IMR-90 (cell line): ENCODE measurements around the gene D2HGDH. TPM values are rescaled to one million over a fixed set of nuclear protein-coding genes. Genes with fewer than 3 reads are reported as not detected.

ENCODE experiments used
- ATAC-seq: fragments of 200-7000 bp; cut with Tn5 transposase; 2 replicates; pipeline ENCODE4 v1.9.1; 2020; ENCODE audit warnings: low read depth, mild to moderate bottlenecking, moderate library complexity
- BruUV-seq: library from RNA; stranded (reverse); fragments of 400-500 nt; replicated peaks from 2 replicates; lab custom pipeline; 2021; lab: Mats Ljungman, UMichigan
- CTCF ChIA-PET: fragments of 300-600 bp; formaldehyde crosslinking; extraction: SDS; loops from one replicate; lab custom pipeline; 2021; ENCODE audit warnings: antibody characterized with exemption; lab: Yijun Ruan, JAX
- POLR2A ChIA-PET: fragments of 300-600 bp; sonication (Branson Sonifier 250); formaldehyde crosslinking; loops from one replicate; lab custom pipeline; 2022; ENCODE audit warnings: antibody characterized with exemption; ENCODE audit not compliant: unreplicated experiment; lab: Charles Lee
- DNase-seq: peaks from one replicate; pipeline ENCODE4 v3.0.0; 2013
- H2AFZ ChIP-seq: replicated peaks from 2 replicates; pipeline ENCODE3; 2013; ENCODE audit warnings: low read length, mild to moderate bottlenecking; ENCODE audit not compliant: poor library complexity
- H2AK5ac ChIP-seq: 2 replicates; pipeline ENCODE4 v1.6.1; 2013; ENCODE audit warnings: low read depth, low read length, inconsistent platforms
- H2AK9ac ChIP-seq: replicated peaks from 2 replicates; pipeline ENCODE3; 2013; ENCODE audit warnings: mild to moderate bottlenecking, low read depth, low read length, moderate library complexity; ENCODE audit not compliant: poor library complexity
- H2BK120ac ChIP-seq: 2 replicates; pipeline ENCODE4 v1.6.1; 2013; ENCODE audit warnings: low read depth, low read length, inconsistent platforms
- H2BK15ac ChIP-seq: 3 replicates; pipeline ENCODE4 v1.6.1; 2013; ENCODE audit warnings: low read depth, low read length, inconsistent platforms
- H2BK20ac ChIP-seq: 2 replicates; pipeline ENCODE4 v1.6.1; 2013; ENCODE audit warnings: low read depth, mild to moderate bottlenecking, inconsistent platforms, low read length, moderate library complexity
- H2BK5ac ChIP-seq: 2 replicates; pipeline ENCODE4 v1.6.1; 2013; ENCODE audit warnings: mild to moderate bottlenecking, low read depth, low read length, inconsistent platforms; ENCODE audit not compliant: poor library complexity, severe bottlenecking
- H3K14ac ChIP-seq: replicated peaks from 2 replicates; pipeline ENCODE4 v1.6.1; 2013; ENCODE audit warnings: low read depth, low read length, inconsistent platforms
- H3K18ac ChIP-seq: 2 replicates; pipeline ENCODE4 v1.6.1; 2013; ENCODE audit warnings: low read depth, low read length, control low read depth
- H3K23ac ChIP-seq: 2 replicates; pipeline ENCODE4 v1.6.1; 2013; ENCODE audit warnings: low read depth, low read length, inconsistent platforms
- H3K27ac ChIP-seq: 2 replicates; pipeline ENCODE4 v1.5.1; 2013; ENCODE audit warnings: mild to moderate bottlenecking, control low read depth, low read length; ENCODE audit not compliant: insufficient read depth
- H3K27me3 ChIP-seq: 2 replicates; pipeline ENCODE4 v1.6.1; 2013; ENCODE audit warnings: low read length; ENCODE audit not compliant: control insufficient read depth, insufficient read depth
- H3K36me3 ChIP-seq: 2 replicates; pipeline ENCODE4 v1.6.1; 2013; ENCODE audit warnings: low read length, mixed read lengths; ENCODE audit not compliant: control insufficient read depth, insufficient read depth
- H3K4ac ChIP-seq: 2 replicates; pipeline ENCODE4 v1.6.1; 2013; ENCODE audit warnings: low read depth, low read length, inconsistent platforms
- H3K4me1 ChIP-seq: 2 replicates; pipeline ENCODE4 v1.6.1; 2013; ENCODE audit warnings: low read length, mixed read lengths; ENCODE audit not compliant: control insufficient read depth, insufficient read depth
- H3K4me2 ChIP-seq: 2 replicates; pipeline ENCODE4 v1.6.1; 2013; ENCODE audit warnings: low read depth, mild to moderate bottlenecking, control low read depth, low read length, moderate library complexity
- H3K4me3 ChIP-seq: 2 replicates; pipeline ENCODE4 v1.5.1; 2013; ENCODE audit warnings: low read depth, mild to moderate bottlenecking, control low read depth, low read length, moderate library complexity; ENCODE audit not compliant: insufficient read depth
- H3K56ac ChIP-seq: 2 replicates; pipeline ENCODE4 v1.6.1; 2013; ENCODE audit warnings: low read length, inconsistent platforms; ENCODE audit not compliant: insufficient read depth; ENCODE audit errors: extremely low read depth
- H3K79me1 ChIP-seq, 2 experiments: 2 replicates each; pipeline ENCODE4 v1.6.1; 2013; ENCODE audit warnings: low read length in 2 of 2, inconsistent platforms in 1 of 2, low read depth in 1 of 2
- H3K9ac ChIP-seq: 2 replicates; pipeline ENCODE4 v1.6.1; 2013; ENCODE audit warnings: low read depth, low read length, control low read depth
- H3K9me1 ChIP-seq: 2 replicates; pipeline ENCODE4 v1.6.1; 2013; ENCODE audit warnings: low read length, inconsistent platforms; ENCODE audit not compliant: insufficient read depth
- H3K9me3 ChIP-seq: 2 replicates; pipeline ENCODE4 v1.6.1; 2013; ENCODE audit warnings: low read length; ENCODE audit not compliant: control insufficient read depth, insufficient read depth
- H4K20me1 ChIP-seq: 2 replicates; pipeline ENCODE4 v1.6.1; 2013; ENCODE audit warnings: low read length, inconsistent platforms; ENCODE audit not compliant: insufficient read depth
- H4K5ac ChIP-seq: 2 replicates; pipeline ENCODE4 v1.6.1; 2013; ENCODE audit warnings: mild to moderate bottlenecking, low read depth, low read length, control low read depth
- H4K8ac ChIP-seq, 2 experiments: 2 replicates each; pipeline ENCODE4 v1.6.1; 2013; ENCODE audit warnings: low read depth in 2 of 2, low read length in 2 of 2, control low read depth in 1 of 2, inconsistent platforms in 1 of 2
- H4K91ac ChIP-seq: 2 replicates; pipeline ENCODE4 v1.6.1; 2013; ENCODE audit warnings: low read depth, low read length, inconsistent platforms; ENCODE audit not compliant: insufficient read depth
- BHLHE40 ChIP-seq: fragments of 150-350 bp; IDR thresholded peaks from 2 replicates; pipeline ENCODE4 v1.6.1; 2016; ENCODE audit warnings: mild to moderate bottlenecking, low read depth, low read length
- CEBPB ChIP-seq: IDR thresholded peaks from 2 replicates; pipeline ENCODE4 v1.6.1; 2012; ENCODE audit warnings: low read depth, low read length, improper control_type of control experiment
- CHD1 ChIP-seq: IDR thresholded peaks from 2 replicates; pipeline ENCODE4 v1.6.1; 2012; ENCODE audit warnings: low read depth, low read length, improper control_type of control experiment
- FOS ChIP-seq: fragments of 150-350 bp; IDR thresholded peaks from 2 replicates; pipeline ENCODE4 v1.6.1; 2016; ENCODE audit warnings: low read depth, low read length
- MAFK ChIP-seq: IDR thresholded peaks from 2 replicates; pipeline ENCODE4 v1.6.1; 2012; ENCODE audit warnings: low read depth, low read length, improper control_type of control experiment
- MAZ ChIP-seq: IDR thresholded peaks from 2 replicates; pipeline ENCODE4 v1.6.1; 2012; ENCODE audit warnings: low read depth, mild to moderate bottlenecking, low read length, improper control_type of control experiment, moderate library complexity, borderline replicate concordance
- MXI1 ChIP-seq: IDR thresholded peaks from 2 replicates; pipeline ENCODE4 v1.6.1; 2012; ENCODE audit warnings: low read depth, mild to moderate bottlenecking, low read length, moderate library complexity, borderline replicate concordance
- NFE2L2 ChIP-seq: fragments of 150-350 bp; IDR thresholded peaks from 2 replicates; pipeline ENCODE4 v1.6.1; 2016; ENCODE audit warnings: low read depth, mild to moderate bottlenecking, low read length
- POLR2A ChIP-seq: IDR thresholded peaks from 2 replicates; pipeline ENCODE4 v1.6.1; 2012; ENCODE audit warnings: mild to moderate bottlenecking, low read depth, low read length
- RAD21 ChIP-seq: IDR thresholded peaks from 2 replicates; pipeline ENCODE4 v1.6.1; 2012; ENCODE audit warnings: low read length, improper control_type of control experiment
- RCOR1 ChIP-seq: IDR thresholded peaks from 2 replicates; pipeline ENCODE4 v1.6.1; 2012; ENCODE audit warnings: mild to moderate bottlenecking, low read length, improper control_type of control experiment; ENCODE audit not compliant: insufficient replicate concordance
- RFX5 ChIP-seq: IDR thresholded peaks from 2 replicates; pipeline ENCODE4 v1.8.0; 2012; ENCODE audit warnings: low read depth, mild to moderate bottlenecking, low read length, moderate library complexity
- SMC3 ChIP-seq: fragments of 150-350 bp; IDR thresholded peaks from 2 replicates; pipeline ENCODE4 v1.6.1; 2016; ENCODE audit warnings: low read depth, mild to moderate bottlenecking, antibody characterized with exemption, low read length, moderate library complexity
- WGBS, 2 experiments: methylation state at CpG; one replicate each; pipeline versions ENCODE4 v1.1.5 to v1.1.7; 2013; ENCODE audit warnings: missing lambda C conversion rate in 2 of 2; ENCODE audit not compliant: insufficient read length in 1 of 2; ENCODE audit errors: extremely low coverage in 2 of 2; 5-methylcytosine and 5-hydroxymethylcytosine counted together
- dilution Hi-C: fragments of 300-500 bp; cut with HindIII; formaldehyde crosslinking; loops from one replicate; pipeline ENCODE4 v1.14.3; 2018; ENCODE audit warnings: low sequenced_read_pairs; ENCODE audit not compliant: unreplicated experiment
- in situ Hi-C: fragments of 300-500 bp; cut with MboI; formaldehyde crosslinking; loops from 3 replicates; pipeline ENCODE4 v1.14.3; 2019; ENCODE audit warnings: low sequenced_read_pairs, inconsistent platforms, mixed read lengths
- intact Hi-C: fragments of 100-400 bp; cut with micrococcal nuclease; formaldehyde crosslinking; loops from 2 replicates; pipeline ENCODE4 v1.10.0; 2022
- polyA plus RNA-seq, 3 experiments: library from polyadenylated mRNA; depleted of rRNA; stranded (reverse); fragments of >200 nt; gene quantifications; 2 replicates each; pipeline ENCODE4 v1.2.3, GENCODE V29; 2012; ENCODE audit warnings: low replicate concordance in 1 of 3
- total RNA-seq: library from RNA; depleted of rRNA; stranded (reverse); fragments of >200 nt; gene quantifications from 2 replicates; pipeline ENCODE4 v1.2.3, GENCODE V29; 2012
- TF ChIP-seq, protein P1 (sequence below): conservative IDR thresholded peaks from 2 replicates; pipeline ENCODE4 v1.5.1; 2012; ENCODE audit warnings: mild to moderate bottlenecking, low read depth, low read length, improper control_type of control experiment
- TF ChIP-seq, protein P2 (sequence below): fragments of 150-350 bp; IDR thresholded peaks from 2 replicates; pipeline ENCODE4 v1.6.1; 2016; ENCODE audit warnings: low read depth, mild to moderate bottlenecking, low read length, moderate library complexity, borderline replicate concordance

D2HGDH gene
- total and polyA plus RNA-seq, 2 of the 4 experiments (the other 2 are of a cell fraction): 6.3 to 22.1 TPM

DNA sequence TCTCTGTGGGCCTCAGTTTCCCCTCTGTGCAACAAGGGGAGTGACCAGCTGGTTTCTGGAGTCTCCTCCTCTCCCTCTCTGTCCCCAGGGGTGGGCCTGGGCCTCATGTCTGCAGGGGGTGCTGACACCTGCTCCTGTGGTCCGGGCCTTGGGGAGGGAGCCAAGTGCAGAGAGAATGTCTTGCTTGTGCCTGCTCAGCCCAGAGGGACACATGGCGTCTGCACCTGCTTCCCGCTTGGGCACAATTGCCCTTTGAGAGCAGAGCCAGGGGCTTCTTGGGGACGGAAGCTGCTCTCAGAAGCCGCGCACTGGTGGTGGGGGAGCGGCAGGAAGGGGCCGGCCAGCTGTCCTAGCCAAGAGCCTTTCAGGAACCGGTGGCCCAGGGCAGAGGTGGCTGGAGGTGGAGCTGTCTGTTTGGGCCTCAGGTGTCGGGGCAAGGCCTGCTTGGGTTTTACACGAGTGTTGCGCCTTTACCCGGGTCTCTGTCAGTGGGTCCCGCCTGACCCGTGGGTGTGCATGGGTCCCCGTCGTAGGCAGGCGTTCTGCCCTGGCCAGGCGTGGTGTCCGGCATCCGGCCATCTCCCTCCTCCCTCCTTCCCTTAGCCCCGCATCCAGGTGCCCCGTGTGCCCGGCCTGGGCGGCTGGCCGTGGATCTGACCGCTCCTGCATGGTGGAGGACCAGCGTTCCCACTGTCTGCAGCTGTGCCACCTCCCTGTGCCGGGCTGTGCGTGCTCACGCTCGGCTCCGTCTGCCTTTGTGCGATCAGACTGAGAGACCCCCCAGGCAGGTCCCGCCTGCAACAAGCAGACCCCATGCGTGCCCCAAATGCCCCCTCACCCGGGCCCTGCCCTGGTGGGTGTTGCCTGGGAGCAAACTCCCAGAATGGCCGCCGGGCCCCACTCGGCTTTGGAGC lies 78.6 kb downstream of the D2HGDH start:
- no peak overlapping the region for H4K5ac ChIP-seq
- TF ChIP-seq POLR2A (no peak), RAD21 (no peak), NFE2L2 (no peak), CEBPB (no peak), MXI1 (no peak), RCOR1 (no peak), FOS (no peak), MAZ (no peak), CHD1 (no peak), SMC3 (no peak), RFX5 (no peak), MAFK (no peak), BHLHE40 (no peak)
- TF ChIP-seq, protein P1, sequence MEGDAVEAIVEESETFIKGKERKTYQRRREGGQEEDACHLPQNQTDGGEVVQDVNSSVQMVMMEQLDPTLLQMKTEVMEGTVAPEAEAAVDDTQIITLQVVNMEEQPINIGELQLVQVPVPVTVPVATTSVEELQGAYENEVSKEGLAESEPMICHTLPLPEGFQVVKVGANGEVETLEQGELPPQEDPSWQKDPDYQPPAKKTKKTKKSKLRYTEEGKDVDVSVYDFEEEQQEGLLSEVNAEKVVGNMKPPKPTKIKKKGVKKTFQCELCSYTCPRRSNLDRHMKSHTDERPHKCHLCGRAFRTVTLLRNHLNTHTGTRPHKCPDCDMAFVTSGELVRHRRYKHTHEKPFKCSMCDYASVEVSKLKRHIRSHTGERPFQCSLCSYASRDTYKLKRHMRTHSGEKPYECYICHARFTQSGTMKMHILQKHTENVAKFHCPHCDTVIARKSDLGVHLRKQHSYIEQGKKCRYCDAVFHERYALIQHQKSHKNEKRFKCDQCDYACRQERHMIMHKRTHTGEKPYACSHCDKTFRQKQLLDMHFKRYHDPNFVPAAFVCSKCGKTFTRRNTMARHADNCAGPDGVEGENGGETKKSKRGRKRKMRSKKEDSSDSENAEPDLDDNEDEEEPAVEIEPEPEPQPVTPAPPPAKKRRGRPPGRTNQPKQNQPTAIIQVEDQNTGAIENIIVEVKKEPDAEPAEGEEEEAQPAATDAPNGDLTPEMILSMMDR: no peak
- TF ChIP-seq, protein P2, sequence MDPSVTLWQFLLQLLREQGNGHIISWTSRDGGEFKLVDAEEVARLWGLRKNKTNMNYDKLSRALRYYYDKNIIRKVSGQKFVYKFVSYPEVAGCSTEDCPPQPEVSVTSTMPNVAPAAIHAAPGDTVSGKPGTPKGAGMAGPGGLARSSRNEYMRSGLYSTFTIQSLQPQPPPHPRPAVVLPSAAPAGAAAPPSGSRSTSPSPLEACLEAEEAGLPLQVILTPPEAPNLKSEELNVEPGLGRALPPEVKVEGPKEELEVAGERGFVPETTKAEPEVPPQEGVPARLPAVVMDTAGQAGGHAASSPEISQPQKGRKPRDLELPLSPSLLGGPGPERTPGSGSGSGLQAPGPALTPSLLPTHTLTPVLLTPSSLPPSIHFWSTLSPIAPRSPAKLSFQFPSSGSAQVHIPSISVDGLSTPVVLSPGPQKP: no peak

More for the DNA sequence above, 78.6 kb downstream of the D2HGDH start:
- Histone ChIP-seq H3K4ac (no peak overlapping the region), H3K4me3 (no peak overlapping the region), H4K8ac (no peak overlapping the region), H3K27me3 (peaks cover 20% of the 10 kb centered on the region), H3K36me3 (no peaks in the 10 kb centered on the region), H3K79me1 (no peaks in the 10 kb centered on the region), H3K14ac (no peak overlapping the region), H4K91ac (no peak overlapping the region), H2BK120ac (no peak overlapping the region), H2BK15ac (no peak overlapping the region), H3K9me1 (no peaks in the 10 kb centered on the region), H3K27ac (no peak overlapping the region), H4K20me1 (no peaks in the 10 kb centered on the region; the same call in 1 of the 2 replicates), H2AK9ac (no peak overlapping the region), H3K4me2 (no peak overlapping the region), H2BK5ac (no peak overlapping the region), H3K18ac (no peak overlapping the region), H2AFZ (no peak overlapping the region), H2AK5ac (no peak overlapping the region), H3K9me3 (no peaks in the 10 kb centered on the region), H3K56ac (no peak overlapping the region), H3K9ac (no peak overlapping the region), H3K4me1 (no peaks in the 10 kb centered on the region), H2BK20ac (no peak overlapping the region), H3K23ac (no peak overlapping the region)
- 78% methylated on average over 27 of the region's 40 CpGs; no CpG with 5 or more reads in 1 of the 2 experiments for WGBS, 2 experiments
- no TSS peak for BruUV-seq
- DNase-seq (no peak), ATAC-seq (no peak)
- intact Hi-C loops (no loop called here), dilution Hi-C loops (no loop called here), in situ Hi-C loops (no loop called here)
- POLR2A ChIA-PET: no interaction called here
- CTCF ChIA-PET: no interaction called here
